ENCODE results near the gene PPP1R1A.

Gene PPP1R1A

GRCh38 chr12:54603173-54603814 lies 14.8 kb upstream of the PPP1R1A start:
- peak; percentile 52 for DNase-seq (ENCODE audit: low read depth)

DNA sequence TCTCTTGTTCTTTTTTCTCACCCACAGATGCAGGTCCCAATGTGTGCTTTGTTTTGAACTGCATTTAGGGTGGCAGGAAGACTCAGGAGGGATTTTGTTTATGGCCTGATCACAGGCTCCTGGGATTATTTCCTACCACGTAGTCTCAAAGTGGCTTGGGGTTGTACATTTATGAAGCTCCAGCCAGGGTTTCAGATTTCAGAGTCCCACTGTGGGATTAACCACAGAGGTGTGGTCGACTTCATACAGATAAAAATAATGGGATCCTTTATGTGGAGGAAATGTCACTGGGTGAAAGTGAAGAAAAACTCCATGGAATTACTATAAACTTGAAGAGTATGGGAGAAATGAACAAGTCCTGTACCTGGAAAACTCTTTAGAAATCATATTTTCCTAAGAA lies 14.2 kb upstream of the PPP1R1A start:
- no peak for DNase-seq (ENCODE audit: low read depth)

DNA sequence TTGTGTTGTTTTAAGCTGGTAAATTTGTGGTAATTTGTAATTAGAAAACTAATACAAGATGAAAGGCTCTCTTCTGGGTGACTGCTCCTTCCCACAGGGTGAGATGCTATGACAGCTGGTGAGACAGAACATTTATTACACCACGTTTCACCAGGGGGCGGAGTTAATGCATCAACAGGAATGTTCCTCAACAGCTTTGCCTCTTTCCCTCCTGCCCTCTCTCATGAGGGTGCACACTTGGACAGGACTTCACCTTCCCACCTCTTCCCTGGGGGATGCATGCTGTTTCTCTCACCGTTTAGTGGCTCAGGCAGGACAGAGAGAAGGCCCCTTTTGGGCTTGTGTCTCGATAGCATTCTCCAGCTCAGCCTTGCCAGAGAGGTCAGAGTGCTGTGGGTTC lies 13.4 kb upstream of the PPP1R1A start:
- DNase-seq (ENCODE audit: low read depth): no peak

- no peak for DNase-seq (ENCODE audit: low read depth)
These were observed 10.5 kb upstream of the PPP1R1A start for GRCh38 chr12:54598970-54599369.

DNA sequence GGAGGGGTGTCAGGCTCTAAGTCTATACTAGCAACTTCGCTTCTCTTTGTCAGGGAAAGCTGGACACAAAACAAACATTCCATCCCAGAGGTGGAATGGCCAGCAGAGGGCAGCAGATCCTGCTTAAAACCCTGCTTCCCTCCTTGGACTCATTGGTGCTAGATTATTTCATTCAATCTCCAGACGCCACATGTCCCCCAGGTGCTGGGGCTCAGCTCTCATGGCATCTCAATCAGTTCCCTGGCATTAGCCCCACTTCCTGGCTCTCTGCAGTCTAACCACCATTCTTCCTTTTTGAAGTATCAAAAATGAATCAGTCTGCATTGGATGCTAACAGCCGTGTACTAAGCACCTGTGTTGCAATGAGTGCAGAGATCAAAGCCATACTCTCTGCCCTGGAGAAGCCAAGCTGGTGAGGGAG lies 8.1 kb upstream of the PPP1R1A start:
- peak; percentile 48 for DNase-seq (ENCODE audit: low read depth)

- DNase-seq (ENCODE audit: low read depth): no peak
These were observed 7.0 kb upstream of the PPP1R1A start for GRCh38 chr12:54595471-54595870.

- DNase-seq (ENCODE audit: low read depth): no peak
These were observed 5.3 kb upstream of the PPP1R1A start for GRCh38 chr12:54593725-54594124.

DNA sequence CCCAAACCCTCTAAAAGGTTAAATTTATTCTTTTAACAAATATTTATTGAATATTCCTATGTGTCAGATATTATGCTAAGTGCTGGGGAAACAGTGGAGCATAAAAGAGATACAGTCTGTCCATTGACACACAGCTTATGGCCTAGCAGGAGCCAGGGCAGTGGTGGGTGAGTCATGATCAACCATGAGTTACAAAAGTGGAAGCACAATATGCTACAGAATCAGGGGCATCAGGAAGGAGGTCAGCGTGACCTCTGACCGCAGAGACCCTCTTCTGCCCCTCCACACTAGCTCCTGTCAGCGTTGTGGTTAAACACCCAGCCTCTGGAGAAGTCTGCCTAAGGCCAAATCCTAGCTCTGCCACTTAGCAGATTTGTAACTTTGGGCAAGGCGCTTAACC lies 4.7 kb upstream of the PPP1R1A start:
- DNase-seq (ENCODE audit: low read depth): no peak

- peak; percentile 31 for DNase-seq (ENCODE audit: low read depth)
These were observed 3.9 kb upstream of the PPP1R1A start for GRCh38 chr12:54592316-54592715.

- no peak for DNase-seq (ENCODE audit: low read depth)
These were observed 2.6 kb upstream of the PPP1R1A start for GRCh38 chr12:54590978-54591591.

- no peak for DNase-seq (ENCODE audit: low read depth)
These were observed 1.5 kb upstream of the PPP1R1A start for GRCh38 chr12:54589964-54590363.

- DNase-seq (ENCODE audit: low read depth): no peak
These were observed 420 bp upstream of the PPP1R1A start for GRCh38 chr12:54588890-54589267.

- DNase-seq (ENCODE audit: low read depth): peak; percentile 5
These were observed 1.1 kb downstream of the PPP1R1A start for GRCh38 chr12:54587315-54587873.

GRCh38 chr12:54586620-54587019 lies 1.8 kb downstream of the PPP1R1A start:
- no peak for DNase-seq (ENCODE audit: low read depth)

DNA sequence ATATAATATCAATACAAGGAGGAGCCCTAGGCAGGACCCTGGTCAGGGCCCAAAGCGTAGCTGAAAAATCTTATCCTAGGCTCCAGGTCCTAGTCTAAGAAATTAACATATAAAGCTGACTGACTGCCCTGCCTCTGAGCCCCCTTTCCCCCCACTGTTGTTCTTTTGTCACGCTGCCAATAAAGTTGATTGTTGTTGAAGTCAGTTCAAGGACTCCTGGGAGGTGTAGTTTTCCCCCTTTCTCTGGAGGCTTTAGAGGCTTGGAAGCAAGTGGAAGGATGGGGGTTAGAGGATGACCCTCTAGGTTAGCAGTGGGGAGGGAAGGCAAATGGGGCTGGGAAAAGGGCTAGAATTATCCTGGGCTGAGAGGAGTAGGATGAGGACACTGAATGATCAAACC lies 3.2 kb downstream of the PPP1R1A start:
- no peak for DNase-seq (ENCODE audit: low read depth)

DNA sequence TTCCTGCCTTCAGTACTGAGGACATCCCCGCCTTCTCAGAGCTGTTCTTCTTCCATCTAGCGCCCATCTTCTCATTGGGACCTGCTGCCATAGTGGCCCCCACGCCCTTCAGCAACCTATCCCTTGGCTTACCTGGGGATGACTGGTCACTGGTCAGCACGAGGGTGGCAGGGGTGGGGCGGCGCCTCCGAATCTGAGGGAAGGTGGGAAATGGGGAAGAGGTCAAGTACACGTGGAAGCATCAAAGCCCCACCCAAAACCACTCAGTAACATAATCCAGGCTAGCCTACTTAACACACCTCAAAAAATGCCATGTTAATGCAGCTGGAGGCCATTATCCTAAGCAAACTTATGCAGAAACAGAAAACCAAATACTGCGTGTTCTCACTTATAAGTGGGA lies 4.3 kb downstream of the PPP1R1A start:
- DNase-seq (ENCODE audit: low read depth): no peak

- no peak for DNase-seq (ENCODE audit: low read depth)
These were observed 4.7 kb downstream of the PPP1R1A start for GRCh38 chr12:54583726-54584125.

DNA sequence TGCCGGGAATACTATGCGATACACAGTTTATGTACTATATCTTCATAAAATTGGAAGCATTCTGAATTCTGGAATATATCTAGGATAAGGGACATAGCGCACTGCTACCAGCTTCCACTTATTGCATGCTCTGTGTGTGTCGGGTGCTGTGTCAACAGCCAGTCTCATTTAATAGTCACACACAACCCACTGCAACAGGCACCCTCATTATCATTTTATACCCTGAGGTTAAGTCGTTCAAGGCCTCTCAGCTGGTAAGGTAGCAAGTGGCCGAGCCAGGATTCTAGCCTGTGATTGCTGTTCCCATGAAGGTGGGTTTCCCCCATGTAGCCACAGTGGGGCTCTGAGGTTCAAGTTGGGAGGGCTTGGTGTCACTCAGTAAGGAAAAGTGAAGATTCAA lies 7.0 kb downstream of the PPP1R1A start:
- no peak for DNase-seq (ENCODE audit: low read depth)

DNA sequence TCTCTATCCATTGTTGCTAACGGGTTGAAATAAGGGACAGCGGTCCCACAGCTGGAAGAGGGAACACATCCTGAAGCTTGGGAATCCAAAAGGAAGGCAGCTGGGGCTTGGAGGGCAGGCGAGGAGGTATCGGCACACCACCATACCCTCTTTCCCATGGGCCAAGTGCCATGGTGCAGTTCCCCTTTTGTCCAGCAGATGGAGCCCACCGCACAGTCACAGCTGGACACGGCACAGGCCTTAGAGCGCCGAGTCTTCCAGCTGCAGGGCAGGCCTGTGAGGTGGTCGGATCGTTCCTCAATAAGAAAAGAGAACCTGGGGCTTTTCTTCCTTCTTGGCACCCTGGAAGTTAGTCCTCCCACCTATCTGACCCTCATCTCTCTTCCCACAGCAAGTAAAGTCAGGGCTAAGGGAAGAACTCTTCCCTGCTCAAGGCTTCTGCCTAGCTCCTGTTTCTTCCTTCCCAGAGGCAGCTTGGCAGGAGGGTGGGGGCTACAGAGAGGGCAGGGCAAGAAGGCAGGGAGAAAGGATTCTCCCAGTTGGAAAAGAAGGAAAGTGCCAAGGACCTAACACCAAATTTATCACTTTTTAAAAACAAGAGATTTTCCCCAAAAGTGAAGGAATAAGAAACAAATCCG lies 8.6 kb downstream of the PPP1R1A start:
- peak; percentile 66 for DNase-seq (ENCODE audit: low read depth)

- DNase-seq (ENCODE audit: low read depth): no peak
These were observed 9.2 kb downstream of the PPP1R1A start for GRCh38 chr12:54579258-54579657.

- no peak for DNase-seq (ENCODE audit: low read depth)
These were observed 9.7 kb downstream of the PPP1R1A start for GRCh38 chr12:54578778-54579177.

DNA sequence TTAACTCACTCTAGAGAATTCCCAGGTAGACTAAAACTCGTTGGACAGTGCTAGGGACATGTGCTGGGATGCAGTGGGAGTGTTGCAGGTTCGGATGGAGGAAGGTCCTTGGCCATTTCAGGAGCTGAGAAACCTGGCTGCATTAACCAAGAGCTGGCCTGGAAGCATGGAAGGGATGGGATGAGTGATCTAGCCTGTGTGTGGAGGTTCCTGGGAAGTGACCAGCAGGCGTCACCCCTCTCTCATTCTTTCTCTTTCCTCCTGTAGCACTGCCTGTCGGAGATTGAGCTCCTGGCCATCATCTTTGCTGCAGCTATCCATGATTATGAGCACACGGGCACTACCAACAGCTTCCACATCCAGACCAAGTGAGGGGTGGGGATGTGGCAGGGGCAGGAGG lies 15.6 kb downstream of the PPP1R1A start:
- DNase-seq (ENCODE audit: low read depth): no peak
